AG04449 (cell line): Measurements from ENCODE around the gene VSIG8.

Experiments
- CTCF ChIA-PET: fragments of 350-600 bp; formaldehyde crosslinking; extraction: SDS; loops from one replicate; lab custom pipeline; 2021; ENCODE audit warnings: antibody characterized with exemption; lab: Yijun Ruan, JAX
- POLR2A ChIA-PET: fragments of 400-600, 350-600 bp; formaldehyde crosslinking; extraction: SDS; loops from one replicate; lab custom pipeline; 2020; ENCODE audit warnings: antibody characterized with exemption, inconsistent platforms; lab: Yijun Ruan, JAX
- DNase-seq: peaks from one replicate; pipeline ENCODE4 v3.0.0-alpha.2; 2010; ENCODE audit warnings: low read depth, low spot score
- H3K4me3 ChIP-seq: 2 replicates; pipeline ENCODE4 v1.5.1; 2011; ENCODE audit warnings: low read depth, mild to moderate bottlenecking, control low read depth, low read length
- CTCF ChIP-seq: IDR thresholded peaks from one replicate; pipeline ENCODE4 v1.5.1; 2011; ENCODE audit warnings: mild to moderate bottlenecking, moderate library complexity, low read length, control low read depth, inconsistent platforms; ENCODE audit not compliant: insufficient read depth; ENCODE audit errors: missing control alignments

Gene VSIG8

GRCh38 chr1:159815926-159816325 is 46.5 kb downstream of the VSIG8 start:
- no peak overlapping the region for H3K4me3 ChIP-seq
- POLR2A ChIA-PET: no interaction called here
- DNase-seq: no peak
- no peak for TF ChIP-seq CTCF
- CTCF ChIA-PET: interaction anchor here (13.3 to 20.4 kb wide), 2 partner anchors 12 to 75 kb away, joined by 207 to 242 read pairs; partner anchors contain the start of gene FCRL6

- DNase-seq: no peak
- H3K4me3 ChIP-seq: no peak overlapping the region
- no peak for TF ChIP-seq CTCF
- ChIA-PET CTCF (interaction anchor here (1.3 to 19.7 kb wide), 4 partner anchors 12 to 202 kb away, joined by 5 to 1007 read pairs (median 192); partner anchors contain the start of gene SLAMF8), POLR2A (no interaction called here)
Observed at GRCh38 chr1:159804924-159805323, 57.5 kb downstream of the VSIG8 start.
